NCI-H524 (cell line): Measurements from ENCODE around the gene CKMT1A.
"Not testable (repeated sequence)": the region's sequence is repeated elsewhere in the genome, so short reads cannot be mapped to it uniquely, and the experiment has no call there.

ENCODE experiments used
- DNase-seq, 2 experiments: peaks; one replicate each; lab custom pipeline; 2025; lab: John Stamatoyannopoulos, UW

Gene CKMT1A

GRCh38 chr15:43693148-43694022 is at the start of gene CKMT1A:
CKMT1A (plus strand) TSS chr15:43693859; CDS start chr15:43694051, 192 bp downstream.
- DNase-seq = not testable (repeated sequence)

GRCh38 chr15:43648649-43649429 is 44.8 kb upstream of the CKMT1A start, which contains the start of gene CATSPER2:
CATSPER2 (minus strand) TSS chr15:43648844; CDS start chr15:43648061, 783 bp downstream.
- no peak for DNase-seq

DNA sequence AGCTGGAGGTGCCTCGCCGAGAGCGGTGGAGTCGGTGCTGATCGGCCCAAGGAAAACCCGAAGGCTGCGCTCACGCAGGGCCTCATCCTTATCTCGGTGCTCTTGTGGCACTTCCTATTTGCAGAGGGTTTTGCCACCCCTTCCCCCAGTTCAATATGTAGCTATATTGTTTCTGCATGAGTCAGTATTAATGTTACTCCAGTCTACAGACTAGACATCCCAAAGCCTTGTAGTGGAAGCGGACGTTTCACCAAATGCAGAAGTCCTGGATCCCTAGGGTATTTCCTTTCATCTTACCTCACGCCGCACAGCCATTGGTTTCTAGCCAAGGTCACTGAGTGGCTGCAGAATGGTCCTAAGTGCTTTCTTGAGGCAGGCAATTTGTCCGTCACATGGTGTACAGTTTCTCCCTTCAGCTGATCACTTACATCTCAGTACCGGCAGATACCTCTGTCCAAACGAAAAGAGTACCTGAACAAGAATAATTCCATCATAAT is 44.2 kb upstream of the CKMT1A start:
- DNase-seq = not testable (repeated sequence)

DNA sequence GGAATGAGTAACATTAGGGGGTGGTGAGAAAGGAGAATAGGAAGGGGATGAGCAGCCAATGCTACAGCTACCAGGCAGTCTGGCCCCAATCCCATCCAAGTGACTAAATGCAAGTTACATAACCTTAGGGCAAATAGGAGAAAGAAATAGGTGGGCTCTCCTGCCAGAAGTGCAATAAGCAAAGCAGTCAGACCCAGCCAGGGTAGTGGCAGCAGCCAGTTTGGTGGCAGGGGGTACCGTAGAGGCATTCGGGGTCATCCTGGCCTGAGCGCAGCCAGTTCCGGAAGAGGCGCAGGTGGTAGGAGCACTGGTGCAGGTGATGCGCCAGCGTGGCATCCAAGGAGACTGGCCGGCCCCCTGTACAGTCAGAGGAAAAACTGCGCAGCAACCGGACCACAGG is 33.9 kb upstream of the CKMT1A start:
- not testable (repeated sequence) for DNase-seq

GRCh38 chr15:43662293-43662692 is 31.4 kb upstream of the CKMT1A start:
- DNase-seq = not testable (repeated sequence)

DNA sequence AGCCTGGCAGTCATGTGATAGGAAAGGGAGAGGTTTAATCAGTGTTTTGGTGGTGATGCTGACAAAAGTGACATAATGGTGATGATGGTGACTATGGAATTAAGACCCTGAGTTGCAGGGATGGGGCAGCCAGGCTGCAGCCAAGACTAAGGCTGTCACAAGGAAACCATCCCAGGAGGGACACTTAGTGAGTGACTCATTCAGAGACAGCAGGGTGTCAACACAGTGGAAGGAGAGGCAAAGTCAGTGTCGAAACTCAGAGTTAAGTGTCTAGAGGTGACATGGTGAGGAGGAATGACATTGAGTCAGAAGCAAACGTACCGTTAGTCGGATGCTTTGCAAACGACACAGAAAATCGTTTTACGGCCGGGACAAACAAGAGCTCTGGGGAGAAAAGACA is 30.3 kb upstream of the CKMT1A start:
- not testable (repeated sequence) for DNase-seq

GRCh38 chr15:43666177-43666576 is 27.5 kb upstream of the CKMT1A start:
- not testable (repeated sequence) for DNase-seq

- DNase-seq = not testable (repeated sequence)
Observed at GRCh38 chr15:43674175-43674574, 19.5 kb upstream of the CKMT1A start.

- not testable (repeated sequence) for DNase-seq
Observed at GRCh38 chr15:43689604-43690301, 3.9 kb upstream of the CKMT1A start.

DNA sequence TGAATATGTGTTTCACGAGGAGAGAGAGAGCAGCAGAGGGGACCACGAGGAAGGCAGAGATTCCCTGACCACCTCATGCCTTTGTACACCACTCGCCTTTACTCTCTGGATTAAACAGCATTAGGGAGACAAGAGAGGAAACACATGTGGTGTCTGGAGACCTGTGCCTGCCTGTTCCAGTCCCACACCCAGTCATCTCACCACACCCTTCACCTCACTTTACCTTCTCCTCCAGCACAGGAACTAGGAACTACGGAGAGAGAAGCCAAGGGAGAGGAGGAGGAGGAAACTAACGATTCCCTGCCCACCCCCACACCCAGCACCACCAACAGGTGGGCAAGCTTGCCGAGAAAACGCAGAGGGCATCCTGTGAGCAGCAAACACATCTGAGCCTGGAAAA is 980 bp upstream of the CKMT1A start:
- not testable (repeated sequence) for DNase-seq

- DNase-seq = no peak
Observed at GRCh38 chr15:43702174-43702573, 8.5 kb downstream of the CKMT1A start.

DNA sequence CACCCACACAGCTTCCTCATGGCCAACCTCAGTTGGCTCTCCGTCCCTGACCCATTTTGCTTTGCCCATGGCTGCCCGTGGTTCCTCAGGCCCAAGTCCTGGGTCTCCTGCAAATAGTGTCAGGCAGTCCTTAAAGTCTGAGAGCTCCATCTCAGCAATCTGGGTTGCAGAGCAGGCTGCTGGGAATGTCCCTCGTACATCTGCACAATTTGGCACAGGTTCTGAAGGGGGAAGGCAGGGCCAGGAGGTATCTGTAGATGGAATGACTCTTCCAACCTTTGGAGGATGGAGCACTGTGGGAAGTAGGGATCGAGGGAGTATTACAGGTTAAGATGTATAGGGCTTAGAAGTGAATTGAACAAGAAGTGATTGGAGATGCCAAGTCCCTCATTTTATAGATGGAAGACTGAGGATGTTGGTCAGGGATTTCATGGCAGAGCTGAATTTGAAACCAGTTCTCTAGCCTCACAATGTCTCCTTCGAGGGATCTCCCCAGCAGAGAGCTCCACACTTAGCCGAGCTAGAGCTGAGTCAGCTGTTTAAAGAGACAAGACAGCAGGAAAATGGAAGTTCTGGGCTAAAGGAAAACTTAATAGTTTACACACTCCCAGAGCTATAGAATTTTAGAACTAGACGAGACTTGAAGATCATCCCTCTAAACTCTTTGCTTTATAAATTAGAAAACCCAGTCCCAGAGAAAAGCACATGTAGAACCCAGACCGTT is 9.2 kb downstream of the CKMT1A start:
- no peak for DNase-seq

- DNase-seq = not testable (repeated sequence)
Observed at GRCh38 chr15:43710431-43711131, 16.9 kb downstream of the CKMT1A start.

GRCh38 chr15:43723151-43723550 is 29.5 kb downstream of the CKMT1A start:
- DNase-seq = no peak

- DNase-seq = not testable (repeated sequence)
Observed at GRCh38 chr15:43726306-43726705, 32.6 kb downstream of the CKMT1A start.

GRCh38 chr15:43728053-43728725 is 34.5 kb downstream of the CKMT1A start:
- not testable (repeated sequence) for DNase-seq

DNA sequence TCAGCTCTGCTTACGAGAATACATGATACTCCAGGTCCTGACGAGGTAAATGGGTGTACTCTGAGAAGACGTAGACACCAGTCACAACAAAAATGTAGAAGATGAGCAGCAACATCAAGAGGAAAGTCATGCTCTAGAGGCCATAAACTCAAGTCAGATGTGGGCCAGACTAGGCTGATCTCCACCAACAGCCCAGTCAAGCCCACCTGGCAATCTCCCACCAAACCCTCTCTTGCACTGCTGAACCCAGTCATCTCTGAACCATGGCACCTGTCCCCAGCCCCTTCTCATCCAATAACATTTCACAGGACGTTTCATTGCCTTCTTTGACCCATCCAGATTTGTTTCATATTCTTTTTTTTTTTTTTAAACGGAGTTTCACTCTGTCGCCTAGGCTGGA is 41.8 kb downstream of the CKMT1A start:
- DNase-seq = no peak

- peak; percentile 70 to 91 for DNase-seq
Observed at GRCh38 chr15:43746245-43746902, 52.7 kb downstream of the CKMT1A start, which contains the start of gene PDIA3. PDIA3 (plus strand) TSS chr15:43746438; CDS start chr15:43746540, 102 bp downstream.

- DNase-seq = peak; percentile 11 to 59
Observed at GRCh38 chr15:43746903-43747309, 53.2 kb downstream of the CKMT1A start.
